HG03135 (cell line): ENCODE measurements around the gene NGFR.

Experiments
- ATAC-seq: cut with Tn5 transposase; IDR thresholded peaks from one replicate; pipeline ENCODE4 v1.9.1; 2021; ENCODE audit warnings: mild to moderate bottlenecking, moderate library complexity; ENCODE audit not compliant: unreplicated experiment

NGFR gene

GRCh38 chr17:49494986-49495841 is at the start of gene NGFR:
Gene NGFR, plus strand, starts transcription at chr17:49495293. Its CDS starts 125 bp downstream, at chr17:49495418.
- no peak for ATAC-seq

DNA sequence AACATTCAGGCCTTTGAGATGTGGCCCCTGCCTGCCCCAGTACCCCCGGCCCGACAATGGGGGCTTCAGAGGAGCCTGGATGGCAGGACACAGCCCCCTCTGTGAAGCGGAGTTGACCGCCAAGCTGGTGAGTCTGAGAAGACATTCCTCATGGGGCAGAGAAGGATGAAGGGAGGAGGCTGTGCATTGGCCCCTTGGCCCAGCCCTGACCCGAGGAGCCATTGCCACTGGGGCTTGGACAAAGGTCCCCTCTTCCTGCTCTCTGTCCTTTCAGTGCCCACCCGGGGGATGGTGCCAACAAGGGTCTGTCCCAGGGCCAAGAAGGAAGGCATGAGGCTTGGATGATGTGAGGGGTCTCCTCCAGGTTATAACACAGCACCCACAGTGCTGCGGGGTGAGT is 49.5 kb upstream of the NGFR start:
- ATAC-seq, result no peak

DNA sequence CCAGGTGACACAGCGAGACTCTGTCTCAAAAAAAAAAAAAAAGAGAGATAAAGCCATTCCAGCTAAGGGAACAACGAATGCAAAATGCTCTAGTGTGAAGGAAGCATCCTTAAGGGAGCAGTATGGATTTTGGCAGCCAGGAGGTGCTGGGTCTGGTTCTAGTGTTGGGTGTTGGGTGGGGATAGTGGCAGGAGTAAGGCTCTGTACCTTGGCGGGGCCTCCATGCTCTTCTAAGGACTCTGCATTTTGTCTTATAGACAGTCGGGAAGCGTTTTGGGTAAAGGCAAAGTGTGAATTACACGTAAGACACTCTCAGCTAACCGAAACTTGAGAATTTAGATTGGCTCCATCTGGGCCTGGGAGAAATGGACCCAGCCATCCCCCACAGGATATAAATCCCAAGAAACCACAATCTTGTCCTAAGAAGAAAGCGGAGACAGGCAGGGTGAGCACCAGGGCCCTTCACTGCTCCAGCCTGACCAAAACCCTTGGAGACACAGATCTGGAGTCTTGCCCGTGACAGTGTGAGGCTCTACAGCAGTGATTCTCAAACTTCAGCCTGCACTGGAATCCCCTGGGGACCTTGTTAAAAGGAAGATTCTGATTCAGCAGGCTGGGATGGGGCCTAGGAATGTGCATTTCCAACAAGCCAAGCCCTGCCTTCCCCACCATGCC is 47.3 kb upstream of the NGFR start:
- ATAC-seq, result no peak

DNA sequence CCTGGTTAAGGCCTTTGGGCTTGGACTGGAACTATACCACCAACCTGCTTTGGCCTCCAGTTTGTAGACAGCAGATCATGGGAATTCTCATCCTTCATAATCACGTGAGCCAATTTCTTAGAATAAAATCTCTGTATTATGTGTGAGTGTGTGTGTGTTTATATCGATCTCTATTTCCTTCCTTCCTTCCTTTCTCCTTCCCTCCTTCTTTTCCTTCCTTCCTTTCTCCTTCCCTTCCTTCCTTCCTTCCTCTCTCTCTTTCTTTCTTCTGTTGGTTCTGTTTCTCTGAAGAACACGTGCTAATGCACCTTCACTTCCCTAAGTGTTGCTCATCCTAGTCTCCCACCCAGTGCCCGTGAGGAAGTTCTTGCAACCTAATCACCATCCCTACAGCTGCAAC is 44.9 kb upstream of the NGFR start:
- ATAC-seq, result no peak

- no peak for ATAC-seq
Measured at GRCh38 chr17:49450735-49451134, 44.4 kb upstream of the NGFR start.

- ATAC-seq, result no peak
Measured at GRCh38 chr17:49452201-49452600, 42.9 kb upstream of the NGFR start.

DNA sequence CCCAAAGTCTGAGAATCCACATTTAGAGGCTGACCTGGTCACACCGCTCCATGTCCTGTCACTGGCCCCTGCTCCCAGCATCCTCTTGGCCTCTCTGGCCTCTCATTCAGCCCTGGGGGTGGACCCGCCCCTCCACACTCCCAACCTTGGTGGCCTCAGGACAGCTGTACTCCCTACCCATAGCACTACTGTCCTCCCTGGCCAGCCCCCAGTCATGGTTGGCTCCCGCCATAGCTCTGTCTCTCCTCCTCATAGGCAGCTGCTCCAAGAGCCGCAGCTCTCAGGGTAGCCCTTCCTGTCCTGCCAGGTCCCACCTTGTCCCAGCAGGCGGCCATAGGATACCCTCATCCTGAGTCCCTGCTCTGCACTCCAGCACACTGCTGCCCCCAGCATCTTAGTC is 42.4 kb upstream of the NGFR start:
- ATAC-seq, result no peak

DNA sequence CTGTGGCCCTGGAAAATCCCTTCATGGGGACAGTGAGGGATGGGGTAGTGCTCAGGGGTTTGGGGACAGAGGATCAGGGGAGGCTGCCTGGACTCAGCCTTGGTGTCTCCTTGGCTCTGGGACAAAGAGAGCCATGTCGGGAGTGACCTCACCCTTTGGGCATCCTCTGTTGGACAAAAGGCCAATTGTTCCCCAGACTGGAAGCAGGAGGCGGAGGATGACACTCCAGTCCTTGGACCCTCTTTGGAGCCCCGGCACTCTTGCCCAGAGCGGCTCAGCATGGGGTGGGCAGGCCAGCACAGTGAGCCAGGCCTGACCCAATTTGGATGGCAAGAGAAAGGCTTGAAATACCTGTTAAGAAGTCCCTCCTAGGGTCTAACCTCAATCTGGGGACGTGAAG is 41.0 kb upstream of the NGFR start:
- ATAC-seq, result no peak

GRCh38 chr17:49455272-49455861 is 39.7 kb upstream of the NGFR start:
- ATAC-seq, result no peak

GRCh38 chr17:49456183-49456965 is 38.7 kb upstream of the NGFR start:
- ATAC-seq, result no peak

DNA sequence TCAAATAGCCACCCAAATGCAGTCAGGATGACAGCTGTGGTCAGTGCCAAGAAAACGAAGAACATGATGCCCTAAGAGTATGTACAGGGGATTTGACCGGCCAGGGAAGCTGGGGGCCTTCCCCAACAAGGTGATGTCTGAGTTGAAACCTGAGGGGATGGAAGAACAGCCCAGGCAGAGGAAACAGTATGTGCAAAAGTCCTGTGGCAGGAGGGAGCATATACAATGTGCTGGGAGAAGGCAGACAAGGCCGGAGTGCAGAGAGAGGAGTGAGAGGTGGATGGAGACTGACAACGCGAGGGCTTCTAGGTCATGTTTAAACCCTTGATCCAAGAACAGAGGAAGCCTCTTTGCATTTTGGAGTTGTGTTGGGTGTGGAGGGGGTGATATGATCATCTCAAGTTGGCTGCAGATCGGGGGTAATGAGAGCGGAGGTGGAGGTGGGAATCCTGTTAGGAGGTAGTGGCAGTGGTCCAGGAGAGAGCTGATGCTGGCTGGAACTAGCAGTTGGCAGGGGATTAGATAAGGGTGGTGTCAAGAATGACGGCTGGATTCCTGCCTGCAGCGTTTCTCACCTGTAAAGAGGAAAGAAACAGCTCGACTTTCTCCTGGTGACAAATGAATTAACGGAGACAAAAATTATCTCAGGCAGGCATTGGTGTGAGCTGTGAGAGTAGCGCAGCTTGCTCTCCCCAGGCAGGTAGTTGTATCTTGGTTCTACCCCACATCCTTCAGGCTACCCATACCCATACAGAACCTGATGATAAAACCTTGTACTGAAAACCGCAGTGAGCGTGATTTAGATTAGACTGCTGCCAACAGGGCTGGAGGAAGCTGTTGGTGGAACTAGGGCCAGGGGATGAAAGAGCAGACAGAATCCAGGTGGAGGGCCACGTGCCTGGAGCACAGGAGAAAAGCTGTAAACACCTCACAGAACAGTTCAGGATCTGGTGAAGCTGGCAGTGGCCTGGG is 37.2 kb upstream of the NGFR start:
- no peak for ATAC-seq

DNA sequence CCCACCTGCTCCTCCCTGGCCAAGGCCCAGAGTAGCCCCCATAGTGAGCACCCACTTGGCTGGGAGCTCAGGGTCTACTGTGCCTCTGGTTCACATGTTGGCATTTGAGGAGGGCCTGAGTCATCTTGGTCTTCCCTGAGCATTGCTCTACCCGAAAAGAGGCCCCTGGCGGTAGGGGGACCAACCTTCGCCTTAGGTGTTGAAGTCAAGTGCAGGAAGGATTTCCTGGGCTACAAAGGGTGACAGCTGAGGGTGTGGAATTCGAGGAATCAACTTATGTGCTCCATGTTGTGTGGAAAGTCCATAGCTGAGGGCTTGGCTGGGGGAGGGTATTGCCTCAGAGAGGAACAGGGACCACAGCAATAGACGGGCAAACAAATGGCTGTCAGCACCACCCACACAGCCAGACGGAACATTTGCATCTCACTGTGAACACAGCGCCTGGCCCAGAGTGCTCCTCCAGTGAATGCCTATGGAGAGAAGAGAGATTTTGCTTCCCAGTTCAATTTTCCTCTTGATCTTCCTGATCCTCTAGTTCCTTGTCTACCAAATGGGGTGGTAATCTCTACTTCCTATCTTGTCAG is 35.6 kb upstream of the NGFR start:
- ATAC-seq, result no peak

- no peak for ATAC-seq
Measured at GRCh38 chr17:49460401-49460800, 34.7 kb upstream of the NGFR start.

- ATAC-seq, result no peak
Measured at GRCh38 chr17:49461580-49461979, 33.5 kb upstream of the NGFR start.

DNA sequence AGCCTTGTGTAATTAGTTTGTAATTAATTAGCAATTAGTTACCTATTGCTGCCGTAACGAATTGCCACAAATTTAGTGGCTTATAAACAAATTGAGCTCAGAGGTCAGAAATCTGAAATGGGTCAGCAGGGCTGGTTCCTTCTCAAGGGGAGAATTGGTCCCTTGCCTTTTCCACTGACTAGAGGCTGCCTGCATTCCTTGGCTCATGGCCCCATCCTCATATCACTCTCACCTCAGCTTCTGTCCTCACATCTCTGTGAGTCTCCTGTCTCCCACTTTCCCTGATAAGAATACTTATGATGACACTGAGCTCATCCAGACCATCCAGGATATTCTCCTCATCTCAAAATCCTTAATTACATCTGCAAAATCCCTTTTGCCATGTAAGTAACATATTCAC is 31.0 kb upstream of the NGFR start:
- ATAC-seq, result no peak

DNA sequence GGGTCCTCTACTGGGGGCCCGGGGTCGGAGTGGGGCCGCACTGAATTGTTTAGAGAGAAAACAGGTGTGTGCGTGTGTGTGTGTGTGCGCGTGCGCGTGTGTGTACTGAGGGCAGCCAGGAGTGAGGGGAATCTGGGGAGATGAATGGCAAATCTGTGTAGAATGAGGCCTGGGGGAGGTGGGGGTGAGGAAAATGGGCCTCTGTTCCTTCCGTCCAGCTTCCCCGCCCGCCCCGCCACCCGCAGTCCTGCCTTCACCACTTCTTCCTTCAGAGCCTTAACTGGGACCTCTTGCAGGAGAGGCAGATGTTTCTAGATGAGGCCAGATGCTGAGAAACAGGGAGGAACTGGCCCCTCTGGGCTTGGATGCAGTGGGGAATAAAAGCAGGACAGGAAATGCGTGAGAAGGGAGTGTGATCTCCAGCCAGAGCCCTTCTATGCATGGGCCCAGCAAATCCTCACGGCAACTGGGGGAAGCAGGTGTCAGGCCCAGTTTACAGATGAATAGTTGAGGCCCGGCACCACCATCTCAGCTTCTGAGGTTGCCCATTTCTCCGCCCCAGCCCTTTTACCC is 29.7 kb upstream of the NGFR start:
- ATAC-seq, result no peak

DNA sequence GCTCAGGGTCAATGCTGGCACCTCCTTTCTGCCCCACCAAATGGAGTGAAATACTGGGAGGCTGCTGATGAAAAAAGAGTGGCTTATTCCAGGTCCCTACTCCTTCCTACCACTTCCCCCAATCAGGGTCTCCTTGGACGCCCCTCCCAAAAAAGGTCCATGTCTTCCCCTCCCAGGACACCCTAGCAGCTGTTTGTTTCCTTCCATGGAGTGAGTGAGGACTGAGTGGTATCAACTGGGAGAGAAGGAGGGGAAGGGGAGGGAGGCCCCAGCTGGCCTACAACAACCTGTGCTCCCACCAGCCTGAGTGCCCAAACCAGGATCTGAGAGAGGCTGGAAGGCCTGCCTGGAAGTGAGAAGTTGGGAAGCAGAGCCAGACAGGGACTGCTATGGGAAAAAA is 28.7 kb upstream of the NGFR start:
- no peak for ATAC-seq

GRCh38 chr17:49467175-49467574 is 27.9 kb upstream of the NGFR start:
- ATAC-seq, result no peak

- ATAC-seq, result no peak
Measured at GRCh38 chr17:49468811-49469385, 26.2 kb upstream of the NGFR start.
